Gastroesophageal sphincter (tissue), 4 donors: ENCODE data around the gene HDAC4. TPM values are rescaled to one million over a fixed set of nuclear protein-coding genes. Genes with fewer than 3 reads are reported as not detected.

Source experiments
- ATAC-seq: fragments of 150-250 bp; one replicate; pipeline ENCODE4 v1.9.1; 2016; ENCODE audit warnings: mild to moderate bottlenecking, moderate library complexity
- H3K27ac ChIP-seq, 4 donors: fragments of 200-600 bp; sonication (generic) in 3 of 4; 1 replicate in 3 of 4; 2 replicates in 1 of 4; pipeline ENCODE4 v1.5.1; 2016 to 2019
- H3K27me3 ChIP-seq: fragments of 200-600 bp; sonication (generic); one replicate; pipeline ENCODE4 v1.5.1; 2019
- H3K36me3 ChIP-seq, 2 donors: fragments of 200-600 bp; sonication (generic); one replicate each; pipeline ENCODE4 v1.5.1; 2019; ENCODE audit warnings: control low read depth in 1 of 2
- H3K4me1 ChIP-seq, 3 donors: fragments of 200-600 bp; sonication (generic); 1 replicate in 2 of 3; 2 replicates in 1 of 3; pipeline ENCODE4 v1.5.1; 2016 to 2019; ENCODE audit warnings: control low read depth in 2 of 3
- H3K4me3 ChIP-seq, 2 donors: fragments of 200-600 bp; sonication (generic); one replicate each; pipeline ENCODE4 v1.5.1; 2019; ENCODE audit warnings: mild to moderate bottlenecking in 1 of 2, moderate library complexity in 1 of 2
- H3K9me3 ChIP-seq, 3 donors: fragments of 200-600 bp; sonication (generic); one replicate each; pipeline ENCODE4 v1.5.1; 2017 to 2019; ENCODE audit warnings: control low read depth in 2 of 3
- CTCF ChIP-seq, 4 experiments: fragments of 200-600 bp in 2 of 4; fragments of 450-650 bp in 2 of 4; sonication (generic) in 1 of 4; IDR thresholded peaks; one replicate each; pipeline ENCODE4 v1.5.1; 2017 to 2019; ENCODE audit warnings: antibody characterized with exemption in 4 of 4, mild to moderate bottlenecking in 2 of 4, moderate library complexity in 2 of 4
- EP300 ChIP-seq: sonication (generic); formaldehyde crosslinking; IDR thresholded peaks from one replicate; pipeline ENCODE4 v1.6.1; 2017; ENCODE audit warnings: antibody characterized with exemption, mild to moderate bottlenecking
- POLR2A ChIP-seq, 2 donors: fragments of 450-650 bp; IDR thresholded peaks; one replicate each; pipeline ENCODE4 v1.6.1; 2017; ENCODE audit warnings: antibody characterized with exemption in 2 of 2, mild to moderate bottlenecking in 2 of 2, moderate library complexity in 1 of 2
- POLR2AphosphoS5 ChIP-seq: sonication (generic); formaldehyde crosslinking; IDR thresholded peaks from one replicate; pipeline ENCODE4 v1.6.1; 2017; ENCODE audit warnings: antibody characterized with exemption
- WGBS, 2 donors: methylation state at CpG; one replicate each; pipeline ENCODE4 v1.1.5; 2018; ENCODE audit warnings: low coverage in 1 of 2; 5-methylcytosine and 5-hydroxymethylcytosine counted together
- total RNA-seq, 4 donors: library from RNA; depleted of rRNA; stranded (reverse); fragments of >200 nt; gene quantifications; one replicate each; pipeline ENCODE4 v1.1.0, GENCODE V29; 2016

The HDAC4 gene
- total RNA-seq, 4 donors from 2014 or later = 41.3 to 104 (median 85.8) TPM

- H3K4me1 ChIP-seq = peaks cover 0 to 21% (median 0%) of the 10 kb centered on the region in 3 donors
- H3K36me3 ChIP-seq = peaks cover 0 to 73% of the 10 kb centered on the region in 2 donors
- TF ChIP-seq EP300 (no peak), CTCF (IDR thresholded peaks at IDR 0.05) (no peak), POLR2A (IDR thresholded peaks at IDR 0.05) (no peak), POLR2AphosphoS5 (no peak)
- no peaks in the 10 kb centered on the region for H3K9me3 ChIP-seq
- ATAC-seq = no peak
- H3K27me3 ChIP-seq = no peaks in the 10 kb centered on the region
- H3K27ac ChIP-seq = no peak overlapping the region
- no peak overlapping the region for H3K4me3 ChIP-seq
- WGBS, 2 donors = 84% methylated on average over 7 to 10 of the region's 14 CpGs
These were observed 239.1 kb downstream of the HDAC4 start for GRCh38 chr2:239161711-239162140.

- Histone ChIP-seq H3K4me3 (no peak overlapping the region), H3K4me1 (peaks cover 0 to 23% (median 0%) of the 10 kb centered on the region in 3 donors), H3K27me3 (no peaks in the 10 kb centered on the region), H3K9me3 (no peaks in the 10 kb centered on the region), H3K27ac (no peak overlapping the region), H3K36me3 (peaks cover 0 to 76% of the 10 kb centered on the region in 2 donors)
- WGBS, 2 donors = 87 to 94% methylated on average over 10 to 12 of the region's 32 CpGs
- no peak for ATAC-seq
- TF ChIP-seq EP300 (no peak), POLR2A (IDR thresholded peaks at IDR 0.05) (no peak), CTCF (IDR thresholded peaks at IDR 0.05) (no peak), POLR2AphosphoS5 (no peak)
These were observed 240.3 kb downstream of the HDAC4 start for GRCh38 chr2:239160226-239161143.

GRCh38 chr2:239159476-239159911, 241.3 kb downstream of the HDAC4 start:
- Histone ChIP-seq H3K9me3 (no peaks in the 10 kb centered on the region), H3K27ac (no peak overlapping the region), H3K4me1 (peaks cover 0 to 23% (median 0%) of the 10 kb centered on the region in 3 donors), H3K4me3 (no peak overlapping the region), H3K27me3 (no peaks in the 10 kb centered on the region), H3K36me3 (peaks cover 0 to 80% of the 10 kb centered on the region in 2 donors)
- TF ChIP-seq CTCF (IDR thresholded peaks at IDR 0.05) = no peak
- no peak for TF ChIP-seq POLR2A (IDR thresholded peaks at IDR 0.05)
- no peak for TF ChIP-seq EP300
- TF ChIP-seq POLR2AphosphoS5 = no peak
- 95 to 99% methylated on average over 3 to 9 of the region's 9 CpGs for WGBS, 2 donors
- no peak for ATAC-seq

- 93 to 96% methylated on average over 13 to 23 of the region's 29 CpGs for WGBS, 2 donors
- H3K36me3 ChIP-seq = peaks cover 0 to 80% of the 10 kb centered on the region in 2 donors
- H3K4me3 ChIP-seq = no peak overlapping the region
- TF ChIP-seq POLR2A (IDR thresholded peaks at IDR 0.05) (no peak), POLR2AphosphoS5 (no peak), CTCF (IDR thresholded peaks at IDR 0.05) (no peak), EP300 (no peak)
- no peak overlapping the region for H3K27ac ChIP-seq
- H3K4me1 ChIP-seq = peaks cover 0 to 23% (median 0%) of the 10 kb centered on the region in 3 donors
- no peak for ATAC-seq
- H3K9me3 ChIP-seq = no peaks in the 10 kb centered on the region
- no peaks in the 10 kb centered on the region for H3K27me3 ChIP-seq
These were observed 242.0 kb downstream of the HDAC4 start for GRCh38 chr2:239158641-239159475.
